Kidney epithelial cell (primary cell): ENCODE measurements around the gene OPTN. TPM values are rescaled to one million over a fixed set of nuclear protein-coding genes. Genes with fewer than 3 reads are reported as not detected.
"Not testable (repeated sequence)": the region's sequence is repeated elsewhere in the genome, so short reads cannot be mapped to it uniquely, and the experiment has no call there.

Experiments used
- DNase-seq: peaks from one replicate; pipeline ENCODE4 v3.0.0-alpha.2; 2010; ENCODE audit warnings: low read depth
- H3K27me3 ChIP-seq: 2 replicates; pipeline ENCODE4 v1.6.0; 2011; ENCODE audit warnings: low read length; ENCODE audit not compliant: control insufficient read depth, insufficient read depth
- H3K36me3 ChIP-seq: 2 replicates; pipeline ENCODE4 v1.5.1; 2011; ENCODE audit warnings: low read length; ENCODE audit not compliant: control insufficient read depth, insufficient read depth
- H3K4me3 ChIP-seq: 2 replicates; pipeline ENCODE4 v1.5.1; 2011; ENCODE audit warnings: low read depth, mild to moderate bottlenecking, control low read depth, low read length
- total RNA-seq: library from RNA; depleted of rRNA; stranded (reverse); fragments of >200 nt; gene quantifications from 2 replicates; pipeline ENCODE4 v1.2.3, GENCODE V29; 2015
- TF ChIP-seq, protein P1 (sequence below): IDR thresholded peaks from 2 replicates; pipeline ENCODE4 v1.5.1; 2011; ENCODE audit warnings: mild to moderate bottlenecking, moderate library complexity, low read length, control low read depth, inconsistent platforms; ENCODE audit not compliant: insufficient read depth, poor library complexity, severe bottlenecking

The OPTN gene
- 108 and 114 TPM in 2 replicates for total RNA-seq

DNA sequence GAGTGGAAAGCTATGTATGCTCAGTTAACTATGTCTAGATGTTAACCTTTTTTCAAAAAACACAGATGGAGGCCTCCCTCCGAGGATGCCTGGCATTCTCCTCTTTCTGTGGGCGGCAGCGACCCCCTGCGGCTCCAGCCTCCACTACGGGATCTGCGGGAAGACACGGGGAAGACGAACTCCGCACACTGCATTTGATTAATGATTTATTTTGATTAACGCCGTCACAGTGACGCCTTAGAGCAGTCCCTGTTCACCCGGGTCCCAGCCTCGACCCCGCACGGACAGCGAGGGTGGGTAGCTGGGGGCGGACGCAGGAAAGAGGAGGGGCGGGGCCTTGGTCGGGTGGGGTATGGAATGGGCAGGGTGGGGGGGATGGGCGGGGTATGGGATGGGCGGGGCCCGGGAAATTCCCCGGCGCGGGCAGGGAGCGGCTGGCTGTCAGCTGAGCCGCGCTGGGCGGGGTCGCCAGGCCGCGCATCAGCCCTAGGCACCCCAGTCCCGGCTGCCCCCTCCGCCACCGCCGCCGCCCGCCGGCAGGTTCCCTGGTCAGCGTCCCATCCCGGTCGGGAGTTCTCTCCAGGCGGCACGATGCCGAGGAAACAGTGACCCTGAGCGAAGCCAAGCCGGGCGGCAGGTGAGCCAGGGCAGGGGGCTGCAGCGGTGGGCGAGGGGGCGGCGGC is at the start of gene OPTN:
OPTN (plus strand) TSS at position 498 of the 683 bp plus-strand sequence. CDS start 8,960 bp downstream, outside the sequence.
- Histone ChIP-seq H3K27me3 (no peaks in the 10 kb centered on the region), H3K36me3 (no peaks in the 10 kb centered on the region), H3K4me3 (peak within 1 kb of the TSS; percentile 92)
- DNase-seq: peak; percentile 50
- TF ChIP-seq, protein P1, sequence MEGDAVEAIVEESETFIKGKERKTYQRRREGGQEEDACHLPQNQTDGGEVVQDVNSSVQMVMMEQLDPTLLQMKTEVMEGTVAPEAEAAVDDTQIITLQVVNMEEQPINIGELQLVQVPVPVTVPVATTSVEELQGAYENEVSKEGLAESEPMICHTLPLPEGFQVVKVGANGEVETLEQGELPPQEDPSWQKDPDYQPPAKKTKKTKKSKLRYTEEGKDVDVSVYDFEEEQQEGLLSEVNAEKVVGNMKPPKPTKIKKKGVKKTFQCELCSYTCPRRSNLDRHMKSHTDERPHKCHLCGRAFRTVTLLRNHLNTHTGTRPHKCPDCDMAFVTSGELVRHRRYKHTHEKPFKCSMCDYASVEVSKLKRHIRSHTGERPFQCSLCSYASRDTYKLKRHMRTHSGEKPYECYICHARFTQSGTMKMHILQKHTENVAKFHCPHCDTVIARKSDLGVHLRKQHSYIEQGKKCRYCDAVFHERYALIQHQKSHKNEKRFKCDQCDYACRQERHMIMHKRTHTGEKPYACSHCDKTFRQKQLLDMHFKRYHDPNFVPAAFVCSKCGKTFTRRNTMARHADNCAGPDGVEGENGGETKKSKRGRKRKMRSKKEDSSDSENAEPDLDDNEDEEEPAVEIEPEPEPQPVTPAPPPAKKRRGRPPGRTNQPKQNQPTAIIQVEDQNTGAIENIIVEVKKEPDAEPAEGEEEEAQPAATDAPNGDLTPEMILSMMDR: peak; percentile 80

DNA sequence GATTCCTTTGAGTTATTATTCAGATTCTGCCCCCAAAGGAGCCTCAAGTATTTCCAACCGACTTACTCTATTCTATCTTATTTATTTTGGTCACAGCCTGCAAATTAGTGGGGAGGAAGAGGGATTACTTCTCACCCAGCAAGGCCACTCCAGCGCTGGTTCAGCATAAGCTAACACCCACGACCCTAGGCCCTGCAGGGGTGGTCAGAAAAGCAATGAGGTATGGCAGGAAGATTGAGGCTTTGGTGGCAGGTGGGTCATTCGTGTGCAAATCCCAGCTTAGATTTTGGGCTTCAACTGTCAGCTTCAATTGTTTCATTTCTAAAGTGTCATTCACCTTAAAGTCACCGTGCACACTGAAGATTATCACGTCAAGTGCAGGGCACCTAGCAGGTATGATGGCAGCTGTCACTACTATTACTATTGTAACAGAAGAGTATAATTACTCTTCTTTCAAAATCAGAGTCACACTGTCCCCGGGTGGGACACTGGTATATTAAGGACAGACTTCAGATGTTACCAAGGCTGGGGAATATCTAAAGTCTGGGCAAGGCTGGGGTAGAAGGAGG is 48.8 kb upstream of the OPTN start:
- no peak overlapping the region for H3K4me3 ChIP-seq
- no peak for DNase-seq
- H3K27me3 ChIP-seq: no peaks in the 10 kb centered on the region
- no peaks in the 10 kb centered on the region for H3K36me3 ChIP-seq
- TF ChIP-seq, protein P1: no peak

DNA sequence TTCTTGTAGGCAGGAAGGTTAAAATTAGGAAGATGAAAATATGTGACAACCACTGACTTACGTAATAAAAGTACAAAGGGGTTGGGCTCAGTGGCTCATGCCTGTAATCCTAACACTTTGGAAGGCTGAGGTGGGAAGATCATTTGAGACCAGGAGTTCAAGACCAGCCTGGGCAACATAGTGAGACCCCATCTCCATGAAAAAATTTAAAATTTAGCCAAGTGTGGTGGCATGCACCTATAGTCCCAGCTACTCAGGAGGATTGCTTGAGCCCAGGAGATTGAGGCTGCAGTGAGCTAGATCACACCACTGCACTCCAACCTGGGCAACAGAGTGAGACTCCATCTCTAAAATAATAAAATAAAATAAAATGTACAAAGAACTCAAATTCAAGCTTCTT is 46.8 kb upstream of the OPTN start:
- not testable (repeated sequence) for DNase-seq, H3K27me3 ChIP-seq, H3K36me3 ChIP-seq, H3K4me3 ChIP-seq

DNA sequence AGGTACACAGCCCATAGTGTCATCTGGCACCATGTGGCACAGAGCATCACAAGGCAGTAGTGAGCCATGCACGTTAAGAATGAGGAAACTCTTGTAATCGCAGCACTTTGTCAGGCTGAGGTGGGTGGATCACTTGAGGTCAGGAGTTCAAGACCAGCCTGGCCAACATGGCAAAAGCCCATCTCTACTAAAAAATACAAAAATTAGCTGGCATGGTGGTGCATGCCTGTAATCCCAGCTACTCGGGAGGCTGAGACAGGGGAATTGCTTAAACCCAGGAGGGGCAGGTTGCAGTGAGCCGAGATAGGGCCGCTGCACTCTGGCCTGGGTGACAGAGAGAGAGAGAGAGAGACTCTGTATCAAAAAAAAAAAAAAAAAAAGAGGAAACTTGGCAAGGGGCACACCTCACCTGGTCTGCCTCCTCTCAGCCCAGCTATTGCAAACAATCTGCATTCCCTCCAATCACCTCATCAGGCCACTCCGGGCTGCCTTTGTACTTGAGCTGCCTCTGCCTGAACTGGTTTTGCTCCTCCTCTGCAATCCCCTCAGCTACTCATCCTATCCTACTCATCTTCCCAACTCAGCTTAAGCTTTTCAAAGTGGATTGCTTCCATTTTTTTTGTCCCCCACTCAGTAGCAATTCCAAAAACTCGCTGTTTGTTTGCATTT is 46.0 kb upstream of the OPTN start:
- no peak for DNase-seq
- TF ChIP-seq, protein P1: no peak
- H3K36me3 ChIP-seq: no peaks in the 10 kb centered on the region

DNA sequence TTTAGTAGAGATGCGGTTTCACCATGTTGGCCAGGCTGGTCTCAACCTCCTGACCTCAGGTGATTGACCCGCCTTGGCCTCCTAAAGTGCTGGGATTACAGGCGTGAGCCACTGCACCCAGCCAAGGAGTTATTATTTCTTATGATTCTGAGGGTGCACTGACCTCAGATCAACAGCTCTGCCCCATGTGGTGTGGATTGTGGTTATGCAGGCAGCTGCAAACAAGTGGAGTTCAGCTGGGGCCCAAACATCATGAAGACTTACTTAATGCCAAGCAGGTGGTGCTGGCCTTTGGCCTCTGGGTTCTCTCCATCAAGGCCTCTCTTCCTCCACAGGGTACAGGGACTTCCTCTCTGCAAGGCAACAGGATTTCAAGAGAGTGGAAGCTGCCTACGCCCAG is 45.1 kb upstream of the OPTN start:
- no peaks in the 10 kb centered on the region for H3K36me3 ChIP-seq
- TF ChIP-seq, protein P1: no peak
- DNase-seq: no peak
- H3K27me3 ChIP-seq: no peaks in the 10 kb centered on the region
- H3K4me3 ChIP-seq: no peak overlapping the region

More for the DNA sequence above, 46.0 kb upstream of the OPTN start:
- H3K4me3 ChIP-seq: no peak overlapping the region
- no peaks in the 10 kb centered on the region for H3K27me3 ChIP-seq

DNA sequence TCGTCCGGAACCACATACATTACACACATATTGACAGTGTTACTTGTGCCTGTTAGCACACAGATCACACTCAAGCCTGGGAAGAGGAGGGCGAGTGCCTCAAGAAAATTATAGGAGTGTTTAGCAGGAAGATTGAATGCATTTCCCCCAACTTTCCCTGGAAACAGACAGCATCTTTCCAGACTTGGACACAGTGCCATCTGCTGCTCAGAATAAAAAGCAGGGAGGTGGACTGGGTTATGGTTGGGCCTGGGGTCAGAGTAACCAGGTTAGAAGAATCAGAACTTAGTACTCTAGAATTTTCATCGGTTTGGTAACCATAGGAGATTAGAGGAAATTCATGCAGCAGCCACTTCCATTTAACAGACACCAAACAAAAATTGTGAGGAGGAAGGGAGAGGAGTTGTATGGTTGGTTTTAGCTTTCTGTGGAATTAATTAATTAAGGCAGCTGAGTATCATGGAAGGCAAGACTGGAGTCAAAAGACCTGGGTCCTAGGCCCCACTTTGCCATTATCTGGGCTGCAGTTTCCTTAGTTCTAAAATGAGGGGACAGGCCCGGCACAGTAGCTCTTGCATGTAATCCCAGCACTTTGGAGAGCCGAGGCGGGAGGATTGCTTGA is 43.4 kb upstream of the OPTN start:
- no peak for DNase-seq
- H3K36me3 ChIP-seq: no peaks in the 10 kb centered on the region
- no peak overlapping the region for H3K4me3 ChIP-seq
- no peaks in the 10 kb centered on the region for H3K27me3 ChIP-seq
- TF ChIP-seq, protein P1: peak; percentile 38
